Cardiac fibroblast (primary cell): Measurements from ENCODE around the gene GLG1.
"Not testable (repeated sequence)": the region's sequence is repeated elsewhere in the genome, so short reads cannot be mapped to it uniquely, and the experiment has no call there.

Experiments
- DNase-seq, 2 donors: peaks; one replicate each; pipeline versions ENCODE4 v3.0.0 to v3.0.0-alpha.2; 2010; ENCODE audit warnings: low read depth in 2 of 2
- H3K4me3 ChIP-seq, 2 donors: replicated peaks in 1 of 2; 1 replicate in 1 of 2; 2 replicates in 1 of 2; pipeline ENCODE4 v1.5.1; 2011; ENCODE audit warnings: low read depth in 2 of 2, low read length in 2 of 2, mild to moderate bottlenecking in 2 of 2, moderate library complexity in 1 of 2
- TF ChIP-seq, protein P1 (sequence below): IDR thresholded peaks from one replicate; pipeline ENCODE4 v1.5.1; 2011; ENCODE audit warnings: low read depth, mild to moderate bottlenecking, low read length, inconsistent platforms

GLG1 gene

GRCh38 chr16:74558873-74559272 lies 48.0 kb downstream of the GLG1 start:
- TF ChIP-seq, protein P1, sequence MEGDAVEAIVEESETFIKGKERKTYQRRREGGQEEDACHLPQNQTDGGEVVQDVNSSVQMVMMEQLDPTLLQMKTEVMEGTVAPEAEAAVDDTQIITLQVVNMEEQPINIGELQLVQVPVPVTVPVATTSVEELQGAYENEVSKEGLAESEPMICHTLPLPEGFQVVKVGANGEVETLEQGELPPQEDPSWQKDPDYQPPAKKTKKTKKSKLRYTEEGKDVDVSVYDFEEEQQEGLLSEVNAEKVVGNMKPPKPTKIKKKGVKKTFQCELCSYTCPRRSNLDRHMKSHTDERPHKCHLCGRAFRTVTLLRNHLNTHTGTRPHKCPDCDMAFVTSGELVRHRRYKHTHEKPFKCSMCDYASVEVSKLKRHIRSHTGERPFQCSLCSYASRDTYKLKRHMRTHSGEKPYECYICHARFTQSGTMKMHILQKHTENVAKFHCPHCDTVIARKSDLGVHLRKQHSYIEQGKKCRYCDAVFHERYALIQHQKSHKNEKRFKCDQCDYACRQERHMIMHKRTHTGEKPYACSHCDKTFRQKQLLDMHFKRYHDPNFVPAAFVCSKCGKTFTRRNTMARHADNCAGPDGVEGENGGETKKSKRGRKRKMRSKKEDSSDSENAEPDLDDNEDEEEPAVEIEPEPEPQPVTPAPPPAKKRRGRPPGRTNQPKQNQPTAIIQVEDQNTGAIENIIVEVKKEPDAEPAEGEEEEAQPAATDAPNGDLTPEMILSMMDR, result no peak

DNA sequence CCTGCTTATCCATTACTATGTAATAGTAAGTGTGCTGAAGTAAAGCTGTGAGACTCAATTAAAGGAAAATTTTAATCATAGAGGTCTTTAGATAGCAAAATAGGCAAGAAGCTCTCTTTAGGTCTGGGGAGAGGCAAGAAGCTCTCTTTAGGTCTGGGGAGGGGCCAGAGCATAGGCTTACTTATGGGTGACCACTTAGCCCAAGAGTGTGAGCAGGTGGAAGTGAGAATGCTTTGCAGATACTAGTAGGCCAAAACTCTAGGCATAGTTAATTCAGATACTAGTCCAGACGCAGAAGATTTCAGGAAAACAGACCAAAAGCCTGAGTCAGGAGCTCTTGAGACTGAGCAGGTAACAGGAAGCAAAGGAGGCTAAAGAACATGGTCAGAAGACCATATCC lies 49.6 kb downstream of the GLG1 start:
- H3K4me3 ChIP-seq, result no peak overlapping the region
- TF ChIP-seq, protein P1, result no peak
- no peak for DNase-seq

More at GRCh38 chr16:74558873-74559272, 48.0 kb downstream of the GLG1 start:
- no peak overlapping the region for H3K4me3 ChIP-seq
- no peak for DNase-seq

GRCh38 chr16:74556375-74556922 lies 50.5 kb downstream of the GLG1 start:
- peak in 1 of 2 donors; percentile 38 for DNase-seq
- TF ChIP-seq, protein P1, result no peak
- H3K4me3 ChIP-seq, result no peak overlapping the region

- H3K4me3 ChIP-seq, DNase-seq: not testable (repeated sequence)
Observed at GRCh38 chr16:74552357-74552756, 54.6 kb downstream of the GLG1 start.

GRCh38 chr16:74550227-74551019 lies 56.5 kb downstream of the GLG1 start:
- not testable (repeated sequence) for H3K4me3 ChIP-seq, DNase-seq

- H3K4me3 ChIP-seq, DNase-seq: not testable (repeated sequence)
Observed at GRCh38 chr16:74546112-74546511, 60.8 kb downstream of the GLG1 start.

GRCh38 chr16:74542911-74543578 lies 63.9 kb downstream of the GLG1 start:
- DNase-seq, H3K4me3 ChIP-seq: not testable (repeated sequence)

DNA sequence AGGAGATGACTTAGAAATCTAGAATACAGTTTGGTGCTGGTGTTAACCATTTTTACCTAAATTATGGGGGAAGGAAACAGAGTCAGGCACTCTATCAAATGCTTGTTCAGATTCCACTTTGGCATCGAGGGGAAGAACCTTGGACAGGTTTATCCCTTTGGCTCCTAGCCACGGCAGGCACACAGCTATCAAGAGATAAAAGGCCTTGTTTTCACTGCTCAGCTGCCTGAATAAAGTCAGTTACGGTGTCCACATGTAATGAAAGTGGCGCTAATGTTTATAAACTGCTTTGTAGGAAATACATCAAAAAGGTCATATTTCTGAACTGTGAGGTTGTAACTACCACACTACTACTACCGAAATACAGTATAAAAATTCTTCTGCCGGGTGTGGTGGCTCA lies 66.3 kb downstream of the GLG1 start:
- not testable (repeated sequence) for H3K4me3 ChIP-seq, DNase-seq

- DNase-seq, H3K4me3 ChIP-seq: not testable (repeated sequence)
Observed at GRCh38 chr16:74538801-74539200, 68.1 kb downstream of the GLG1 start.

- not testable (repeated sequence) for DNase-seq, H3K4me3 ChIP-seq
Observed at GRCh38 chr16:74537746-74538145, 69.2 kb downstream of the GLG1 start.

GRCh38 chr16:74534650-74535049 lies 72.3 kb downstream of the GLG1 start:
- peak in 1 of 2 donors; percentile 37 for DNase-seq
- not testable (repeated sequence) for H3K4me3 ChIP-seq
